C4-2B (cell line): ENCODE results near the gene GKN2.

Experiments
- CTCF ChIP-seq: fragments of 450-650 bp; conservative IDR thresholded peaks from 2 replicates; pipeline ENCODE4 v1.5.1; 2017; ENCODE audit warnings: mild to moderate bottlenecking
- ZFX ChIP-seq: fragments of 450-650 bp; IDR thresholded peaks from 2 replicates; pipeline ENCODE4 v1.6.1; 2017

GRCh38 chr2:68909793-68910674 lies 42.7 kb downstream of the GKN2 start:
- TF ChIP-seq CTCF: peak; percentile 80
- TF ChIP-seq ZFX: no peak
